Peyer's patch (tissue), 4 donors: ENCODE results near the gene RSPH1.

ENCODE experiments used
- POLR2A ChIP-seq, 2 donors: fragments of 450-650 bp; IDR thresholded peaks; one replicate each; pipeline ENCODE4 v1.5.1; 2017; ENCODE audit warnings: antibody characterized with exemption in 2 of 2, mild to moderate bottlenecking in 2 of 2, moderate library complexity in 2 of 2
- TF ChIP-seq, protein P1 (sequence below), 6 experiments: fragments of 450-650 bp in 4 of 6; fragments of 200-600 bp in 2 of 6; sonication (generic) in 1 of 6; IDR thresholded peaks; one replicate each; pipeline ENCODE4 v1.5.1; 2017 to 2019; ENCODE audit warnings: antibody characterized with exemption in 6 of 6, mild to moderate bottlenecking in 3 of 6, moderate library complexity in 1 of 6

DNA sequence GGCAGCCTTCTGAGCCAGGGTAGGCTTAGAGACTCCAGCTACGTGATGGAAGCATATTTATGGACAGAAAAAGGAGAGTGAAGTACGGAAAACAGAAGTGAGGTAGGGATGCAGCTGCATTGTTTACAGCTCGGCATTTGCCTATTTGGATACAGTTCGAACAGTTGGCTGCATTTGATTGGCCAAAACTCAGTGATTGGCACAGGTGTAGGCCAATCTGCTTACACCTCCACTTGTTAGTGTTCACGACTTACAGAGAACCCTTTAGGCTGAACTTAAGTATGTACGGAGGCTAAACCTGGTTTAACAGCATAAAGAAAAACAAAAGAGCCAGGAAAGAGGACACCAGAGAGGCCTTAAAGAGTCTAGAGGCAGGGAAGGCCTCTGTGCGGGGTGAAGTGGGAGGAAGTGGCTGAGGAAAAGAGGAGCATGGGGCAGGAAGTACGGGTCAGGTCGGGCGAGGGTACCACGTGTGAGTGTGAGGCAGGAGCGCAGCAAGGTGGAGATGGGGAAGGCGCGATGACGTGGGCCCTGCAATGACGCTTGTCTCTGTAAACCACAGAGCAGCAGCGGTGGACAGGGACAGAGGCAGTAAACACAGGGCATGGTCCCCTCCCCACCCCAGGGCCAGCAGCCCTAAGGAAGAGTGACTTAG is 32.0 kb downstream of the RSPH1 start:
- no peak for TF ChIP-seq POLR2A (IDR thresholded peaks at IDR 0.05)
- TF ChIP-seq, protein P1, sequence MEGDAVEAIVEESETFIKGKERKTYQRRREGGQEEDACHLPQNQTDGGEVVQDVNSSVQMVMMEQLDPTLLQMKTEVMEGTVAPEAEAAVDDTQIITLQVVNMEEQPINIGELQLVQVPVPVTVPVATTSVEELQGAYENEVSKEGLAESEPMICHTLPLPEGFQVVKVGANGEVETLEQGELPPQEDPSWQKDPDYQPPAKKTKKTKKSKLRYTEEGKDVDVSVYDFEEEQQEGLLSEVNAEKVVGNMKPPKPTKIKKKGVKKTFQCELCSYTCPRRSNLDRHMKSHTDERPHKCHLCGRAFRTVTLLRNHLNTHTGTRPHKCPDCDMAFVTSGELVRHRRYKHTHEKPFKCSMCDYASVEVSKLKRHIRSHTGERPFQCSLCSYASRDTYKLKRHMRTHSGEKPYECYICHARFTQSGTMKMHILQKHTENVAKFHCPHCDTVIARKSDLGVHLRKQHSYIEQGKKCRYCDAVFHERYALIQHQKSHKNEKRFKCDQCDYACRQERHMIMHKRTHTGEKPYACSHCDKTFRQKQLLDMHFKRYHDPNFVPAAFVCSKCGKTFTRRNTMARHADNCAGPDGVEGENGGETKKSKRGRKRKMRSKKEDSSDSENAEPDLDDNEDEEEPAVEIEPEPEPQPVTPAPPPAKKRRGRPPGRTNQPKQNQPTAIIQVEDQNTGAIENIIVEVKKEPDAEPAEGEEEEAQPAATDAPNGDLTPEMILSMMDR (IDR thresholded peaks at IDR 0.05), result no peak
